Activated CD8-positive, alpha-beta memory T cell treated with anti-CD3 and anti-CD28 coated beads for 24 hours (primary cell): Measurements from ENCODE around the gene AVL9.

ENCODE experiments used
- DNase-seq: peaks from one replicate; pipeline ENCODE4 v3.0.0-alpha.2; 2020

Gene AVL9

GRCh38 chr7:32535162-32535702 lies 39.9 kb downstream of the AVL9 start:
- DNase-seq: no peak

GRCh38 chr7:32536016-32536415 lies 40.7 kb downstream of the AVL9 start:
- no peak for DNase-seq

- no peak for DNase-seq
Measured at GRCh38 chr7:32536585-32536984, 41.3 kb downstream of the AVL9 start.

- DNase-seq: no peak
Measured at GRCh38 chr7:32537760-32538159, 42.5 kb downstream of the AVL9 start.

GRCh38 chr7:32539366-32539765 lies 44.1 kb downstream of the AVL9 start:
- DNase-seq: no peak

GRCh38 chr7:32539919-32540531 lies 44.7 kb downstream of the AVL9 start:
- no peak for DNase-seq

GRCh38 chr7:32542595-32542994 lies 47.3 kb downstream of the AVL9 start:
- no peak for DNase-seq

- DNase-seq: no peak
Measured at GRCh38 chr7:32559480-32559879, 64.2 kb downstream of the AVL9 start.

GRCh38 chr7:32560075-32560474 lies 64.8 kb downstream of the AVL9 start:
- no peak for DNase-seq

GRCh38 chr7:32561613-32562012 lies 66.3 kb downstream of the AVL9 start:
- DNase-seq: no peak

- no peak for DNase-seq
Measured at GRCh38 chr7:32564542-32564941, 69.3 kb downstream of the AVL9 start.

GRCh38 chr7:32569388-32570289 lies 74.3 kb downstream of the AVL9 start:
- no peak for DNase-seq

- DNase-seq: no peak
Measured at GRCh38 chr7:32573110-32573687, 77.9 kb downstream of the AVL9 start.

- no peak for DNase-seq
Measured at GRCh38 chr7:32574626-32575025, 79.3 kb downstream of the AVL9 start.

GRCh38 chr7:32577421-32577820 lies 82.1 kb downstream of the AVL9 start:
- DNase-seq: no peak

- DNase-seq: no peak
Measured at GRCh38 chr7:32579776-32580175, 84.5 kb downstream of the AVL9 start.

- DNase-seq: no peak
Measured at GRCh38 chr7:32580646-32581045, 85.4 kb downstream of the AVL9 start.

- DNase-seq: no peak
Measured at GRCh38 chr7:32582036-32582435, 86.7 kb downstream of the AVL9 start.

- no peak for DNase-seq
Measured at GRCh38 chr7:32583791-32584190, 88.5 kb downstream of the AVL9 start.

- no peak for DNase-seq
Measured at GRCh38 chr7:32586291-32587221, 91.3 kb downstream of the AVL9 start.

- no peak for DNase-seq
Measured at GRCh38 chr7:32587411-32587948, 92.2 kb downstream of the AVL9 start.

GRCh38 chr7:32588657-32589056 lies 93.4 kb downstream of the AVL9 start:
- no peak for DNase-seq
